Parathyroid adenoma (tissue), 2 donors: ENCODE results near the gene RAPGEF2.
"Not testable (repeated sequence)": the region's sequence is repeated elsewhere in the genome, so short reads cannot be mapped to it uniquely, and the experiment has no call there.

ENCODE experiments used
- H2AFZ ChIP-seq: fragments of 300-600 bp; sonication (generic); one replicate; pipeline ENCODE4 v1.7.0; 2017; ENCODE audit warnings: antibody characterized with exemption, mild to moderate bottlenecking
- H3K27ac ChIP-seq: fragments of 300-600 bp; sonication (generic); one replicate; pipeline ENCODE4 v1.7.0; 2017
- H3K27me3 ChIP-seq: fragments of 300-600 bp; sonication (generic); one replicate; pipeline ENCODE4 v1.7.0; 2017; ENCODE audit warnings: low read length; ENCODE audit not compliant: control insufficient read depth, insufficient read depth
- H3K36me3 ChIP-seq: fragments of 300-600 bp; sonication (generic); one replicate; pipeline ENCODE4 v1.7.0; 2017; ENCODE audit warnings: low read length; ENCODE audit not compliant: control insufficient read depth, insufficient read depth
- H3K4me1 ChIP-seq: fragments of 300-600 bp; sonication (generic); one replicate; pipeline ENCODE4 v1.7.0; 2017; ENCODE audit warnings: control low read depth
- H3K4me2 ChIP-seq: fragments of 300-600 bp; sonication (generic); one replicate; pipeline ENCODE4 v1.7.0; 2017; ENCODE audit warnings: low read length
- H3K4me3 ChIP-seq: fragments of 300-600 bp; sonication (generic); one replicate; pipeline ENCODE4 v1.7.0; 2017; ENCODE audit warnings: low read depth, low read length
- H3K79me2 ChIP-seq: fragments of 300-600 bp; sonication (generic); one replicate; pipeline ENCODE4 v1.7.0; 2017; ENCODE audit warnings: control low read depth
- H3K9ac ChIP-seq: fragments of 300-600 bp; sonication (generic); one replicate; pipeline ENCODE4 v1.7.0; 2017; ENCODE audit warnings: mild to moderate bottlenecking
- H3K9me3 ChIP-seq: fragments of 300-600 bp; sonication (generic); one replicate; pipeline ENCODE4 v1.7.0; 2017; ENCODE audit warnings: low read length; ENCODE audit not compliant: control insufficient read depth
- CTCF ChIP-seq: fragments of 300-600 bp; sonication (generic); IDR thresholded peaks from one replicate; pipeline ENCODE4 v1.7.0; 2017; ENCODE audit warnings: antibody characterized with exemption, mild to moderate bottlenecking
- donor health status: primary hyperparathyroidism.

The RAPGEF2 gene

DNA sequence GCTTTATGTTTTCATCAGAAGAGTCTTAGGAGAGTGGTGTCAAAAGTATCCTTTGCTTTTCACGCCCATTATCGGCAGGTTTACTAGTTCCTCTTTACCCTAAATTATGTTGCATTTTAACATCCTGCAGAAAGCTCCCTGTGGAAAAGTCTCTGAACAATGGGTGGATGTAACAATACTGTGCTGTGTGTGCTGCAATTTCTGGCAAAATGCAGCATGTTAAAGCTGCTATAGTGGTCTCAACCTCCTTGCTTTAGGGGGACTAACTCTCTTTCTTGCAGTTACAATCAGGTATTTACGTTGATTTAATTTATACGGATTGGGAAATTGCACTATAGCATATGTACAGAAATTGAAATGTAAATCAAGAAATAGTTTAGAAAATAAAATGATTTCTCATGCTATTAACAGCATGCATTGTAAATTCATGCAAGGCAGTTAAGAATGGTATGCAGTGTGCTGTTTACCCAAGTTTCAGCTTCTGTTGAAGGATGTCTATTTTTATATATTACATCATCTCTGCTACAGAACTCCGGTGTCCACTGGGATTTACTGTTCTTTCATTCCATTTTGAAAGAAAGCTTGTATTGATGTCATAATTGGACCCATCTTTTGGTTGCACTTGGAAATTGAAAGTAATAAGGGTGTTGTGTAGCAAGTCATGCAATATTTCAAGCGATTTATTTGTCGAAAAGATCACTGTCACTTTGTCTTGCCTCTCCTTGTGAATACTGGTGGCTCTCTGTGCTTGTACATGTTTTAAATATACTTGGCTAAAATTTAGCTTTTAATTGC lies 145.7 kb downstream of the RAPGEF2 start:
- H3K27me3 ChIP-seq = no peaks in the 10 kb centered on the region
- no peaks in the 10 kb centered on the region for H3K79me2 ChIP-seq
- no peaks in the 10 kb centered on the region for H3K4me1 ChIP-seq
- H3K4me3 ChIP-seq = no peak overlapping the region
- no peak overlapping the region for H3K27ac ChIP-seq
- no peak overlapping the region for H3K9ac ChIP-seq
- H3K36me3 ChIP-seq = no peaks in the 10 kb centered on the region
- no peaks in the 10 kb centered on the region for H3K9me3 ChIP-seq
- no peak overlapping the region for H2AFZ ChIP-seq
- H3K4me2 ChIP-seq = no peak overlapping the region
- TF ChIP-seq CTCF = no peak

GRCh38 chr4:159250751-159251325 lies 148.0 kb downstream of the RAPGEF2 start:
- Histone ChIP-seq H3K4me1 (no peaks in the 10 kb centered on the region), H3K27me3 (no peaks in the 10 kb centered on the region), H3K36me3 (no peaks in the 10 kb centered on the region), H2AFZ (no peak overlapping the region), H3K9ac (no peak overlapping the region), H3K9me3 (no peaks in the 10 kb centered on the region), H3K4me3 (no peak overlapping the region), H3K79me2 (no peaks in the 10 kb centered on the region), H3K27ac (no peak overlapping the region), H3K4me2 (no peak overlapping the region)
- no peak for TF ChIP-seq CTCF

GRCh38 chr4:159251580-159251979 lies 148.7 kb downstream of the RAPGEF2 start:
- not testable (repeated sequence) for H3K36me3 ChIP-seq, H3K27me3 ChIP-seq, H3K4me1 ChIP-seq, H3K4me3 ChIP-seq, H3K27ac ChIP-seq, H3K79me2 ChIP-seq, H3K9me3 ChIP-seq, H3K4me2 ChIP-seq, H3K9ac ChIP-seq, H2AFZ ChIP-seq

DNA sequence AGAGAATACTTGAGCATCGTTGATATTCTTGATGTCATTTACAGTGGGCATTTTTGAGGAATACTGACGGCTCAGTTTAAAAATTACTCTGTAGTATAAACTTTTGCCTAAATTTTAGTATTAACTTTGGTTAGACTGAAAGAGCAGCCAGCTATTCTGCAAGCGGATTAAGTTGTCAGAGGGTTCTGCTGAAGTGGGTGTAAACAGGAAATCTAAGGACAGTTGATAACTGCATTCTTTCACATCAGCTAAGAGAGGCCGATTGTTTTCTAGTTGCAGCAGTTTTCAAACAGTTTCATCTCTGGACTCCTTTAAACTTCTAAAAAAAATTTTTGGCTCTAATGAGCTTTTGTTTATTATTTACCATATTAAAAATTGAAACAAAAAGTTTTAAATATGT lies 149.6 kb downstream of the RAPGEF2 start:
- no peak for TF ChIP-seq CTCF
- Histone ChIP-seq H3K4me3 (no peak overlapping the region), H3K4me2 (no peak overlapping the region), H3K4me1 (no peaks in the 10 kb centered on the region), H3K27me3 (no peaks in the 10 kb centered on the region), H2AFZ (no peak overlapping the region), H3K9ac (no peak overlapping the region), H3K79me2 (no peaks in the 10 kb centered on the region), H3K36me3 (no peaks in the 10 kb centered on the region), H3K27ac (no peak overlapping the region), H3K9me3 (no peaks in the 10 kb centered on the region)

DNA sequence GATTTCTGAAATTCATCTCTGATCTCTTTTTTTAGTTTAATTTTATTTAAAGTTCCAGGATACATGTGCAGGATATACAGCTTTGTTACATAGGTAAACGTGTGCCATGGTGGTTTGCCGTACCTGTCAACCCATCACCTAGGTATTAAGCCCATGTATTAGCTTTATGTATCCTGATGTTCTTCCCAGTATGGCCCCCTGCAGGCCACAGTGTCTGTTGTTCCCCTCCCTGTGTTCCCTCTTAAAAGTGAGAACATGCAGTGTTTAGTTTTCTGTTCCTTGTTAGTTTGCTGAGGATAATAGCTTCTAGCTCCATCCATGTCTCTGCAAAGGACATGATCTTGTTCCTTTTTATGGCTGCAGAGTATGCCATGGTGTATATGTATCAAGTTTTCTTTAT lies 153.2 kb downstream of the RAPGEF2 start:
- H3K27me3 ChIP-seq = no peaks in the 10 kb centered on the region
- H3K27ac ChIP-seq = no peak overlapping the region
- no peak overlapping the region for H3K9ac ChIP-seq
- no peak overlapping the region for H2AFZ ChIP-seq
- H3K4me1 ChIP-seq = no peaks in the 10 kb centered on the region
- H3K9me3 ChIP-seq = no peaks in the 10 kb centered on the region
- no peak overlapping the region for H3K4me3 ChIP-seq
- no peaks in the 10 kb centered on the region for H3K36me3 ChIP-seq
- TF ChIP-seq CTCF = no peak
- no peaks in the 10 kb centered on the region for H3K79me2 ChIP-seq
- H3K4me2 ChIP-seq = no peak overlapping the region
